Iris pigment epithelial cell (primary cell): ENCODE data around the gene PGM2.

Experiments used
- DNase-seq: peaks from one replicate; pipeline ENCODE4 v3.0.0-alpha.2; 2011; ENCODE audit warnings: low read depth

PGM2 gene

DNA sequence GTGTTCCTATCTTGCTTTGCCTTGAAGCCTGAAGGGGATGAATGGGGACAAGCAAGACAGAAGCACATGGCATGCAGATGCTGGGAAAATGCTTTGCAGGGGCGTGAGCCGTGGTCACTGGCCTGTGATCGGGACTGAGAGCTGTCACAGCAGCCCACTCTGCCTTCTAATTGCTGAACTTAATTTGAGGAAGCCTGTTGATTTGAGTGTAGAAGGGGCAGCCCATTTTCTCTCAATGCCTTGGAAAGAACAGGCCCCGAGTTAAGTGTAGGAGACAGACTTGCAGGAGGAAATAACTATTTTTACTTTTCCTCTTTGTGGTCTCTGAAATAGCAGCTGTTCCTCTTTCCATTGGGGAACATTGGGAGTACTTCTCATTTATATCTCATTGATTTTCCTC, 38.3 kb downstream of the PGM2 start:
- DNase-seq, result no peak

DNA sequence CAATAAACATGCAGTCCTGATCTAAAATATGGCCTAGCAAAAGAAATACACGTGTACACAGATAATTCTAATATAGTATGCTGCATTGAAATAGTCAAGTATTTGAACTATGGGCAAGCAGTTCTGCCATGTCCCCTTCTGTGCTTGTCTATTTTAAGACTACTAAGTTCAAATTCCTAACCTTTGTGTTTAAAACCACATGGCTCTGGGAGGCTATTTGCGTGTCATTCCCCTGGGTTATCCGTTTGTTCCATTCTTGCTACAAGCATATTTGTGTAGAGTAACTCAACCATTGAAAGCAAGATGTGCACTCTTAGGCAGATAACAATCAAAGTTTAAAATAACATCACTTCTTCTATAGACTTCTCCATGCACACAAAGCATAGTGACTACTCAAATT, 39.0 kb downstream of the PGM2 start:
- peak; percentile 49 for DNase-seq

DNA sequence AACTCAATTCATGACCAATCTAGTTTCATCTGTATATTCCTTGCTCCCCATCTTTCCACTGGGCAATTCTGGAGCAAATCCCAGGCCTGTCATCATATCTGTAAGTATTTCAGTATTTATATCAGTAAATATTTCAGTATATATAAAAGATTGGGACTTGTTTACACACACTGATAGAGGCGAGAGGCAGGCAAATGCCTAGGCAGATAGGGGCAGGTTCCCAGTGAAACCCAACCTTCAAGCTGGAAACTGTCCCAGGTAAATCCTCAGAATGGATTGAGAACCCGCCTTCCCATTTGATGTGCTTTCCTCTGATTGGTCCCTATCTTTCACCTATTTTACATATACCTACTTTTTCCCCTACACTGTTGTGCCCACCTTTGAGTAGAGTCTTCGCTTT, 40.6 kb downstream of the PGM2 start:
- DNase-seq, result no peak

DNA sequence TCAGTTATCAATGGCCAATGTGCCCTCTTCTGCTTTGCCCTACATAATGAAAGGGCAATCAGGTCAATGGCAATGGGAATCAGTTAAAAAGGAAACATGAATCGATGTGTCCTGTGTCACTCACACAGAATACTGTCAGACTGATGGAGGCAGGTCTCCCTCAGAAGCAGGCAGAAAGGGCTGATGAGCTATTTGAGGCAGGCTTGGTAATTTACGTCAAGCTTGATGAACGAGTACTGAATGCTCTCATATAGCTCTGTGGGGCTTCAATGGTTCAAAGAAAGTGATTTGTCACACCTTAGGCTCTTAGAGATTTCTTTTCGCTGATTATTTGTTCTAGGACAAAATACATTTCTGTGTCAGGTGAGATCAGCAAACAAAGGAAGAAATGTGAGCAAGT, 41.8 kb downstream of the PGM2 start:
- DNase-seq, result no peak

DNA sequence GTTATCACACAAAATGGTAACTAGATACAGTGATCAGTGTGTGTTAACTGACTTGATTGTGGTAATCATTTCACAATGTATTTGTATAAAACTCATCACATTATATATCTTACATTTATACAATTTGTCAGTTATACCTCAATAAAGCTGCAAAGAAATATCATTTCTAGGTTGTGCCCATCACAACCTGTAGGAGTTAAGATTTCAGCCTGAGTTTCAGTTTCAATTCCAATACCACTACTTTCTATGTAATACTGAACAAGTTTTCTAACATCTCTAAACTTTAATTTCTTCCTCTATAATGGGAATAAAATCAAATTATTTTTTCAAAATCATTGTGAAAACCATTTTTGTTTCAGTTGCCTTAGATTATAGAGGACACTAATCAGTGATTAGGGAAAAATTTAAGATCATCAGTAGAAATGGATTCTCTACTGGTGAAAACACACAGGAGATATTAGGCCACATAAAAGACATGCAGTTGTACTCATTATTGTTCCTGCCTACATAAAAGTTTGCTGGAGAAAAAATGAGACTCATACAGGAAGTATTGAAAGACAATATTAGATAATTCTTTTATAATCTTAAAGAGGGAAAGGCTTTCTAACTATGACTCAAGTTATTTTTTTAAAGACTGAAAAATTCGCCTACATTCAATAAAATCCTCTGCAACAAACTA, 46.0 kb downstream of the PGM2 start:
- DNase-seq, result peak; percentile 36

DNA sequence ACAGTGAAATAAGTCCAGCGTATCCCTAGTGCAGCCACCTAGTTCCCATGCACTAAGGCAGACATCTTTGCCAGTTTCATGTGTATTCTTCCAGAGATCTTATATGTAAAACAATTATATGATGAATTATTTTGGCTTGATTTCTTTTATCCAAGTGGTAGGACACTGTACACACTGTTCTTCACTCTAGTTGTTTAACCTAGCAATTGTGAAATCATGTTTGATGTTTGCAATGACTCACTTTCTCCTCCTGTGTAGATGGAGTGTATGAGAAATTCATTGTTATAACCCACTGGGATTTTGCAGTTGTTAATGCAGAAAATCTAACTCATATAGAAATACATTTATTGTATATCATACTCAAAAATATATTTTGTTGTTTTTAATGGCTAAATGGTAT, 46.9 kb downstream of the PGM2 start:
- peak; percentile 90 for DNase-seq

DNA sequence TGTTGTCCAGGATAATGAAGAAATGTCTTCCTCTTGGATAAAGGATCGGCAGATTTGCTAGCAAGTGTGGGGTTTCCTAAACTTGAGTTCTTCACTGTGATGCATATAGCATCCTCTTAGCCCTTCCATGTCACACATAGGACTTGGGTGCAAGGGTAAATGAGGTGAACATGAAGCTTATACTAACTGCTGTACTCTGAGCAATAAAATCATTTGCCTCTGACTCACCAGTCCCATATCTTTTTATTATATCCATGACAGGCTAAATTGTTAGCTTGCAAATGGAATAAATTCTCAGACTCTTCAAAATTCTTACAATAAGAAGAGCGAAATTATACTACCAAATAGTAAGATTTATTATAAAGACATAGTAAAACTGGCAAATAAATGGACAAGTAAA, 49.7 kb downstream of the PGM2 start:
- DNase-seq, result peak; percentile 36

DNA sequence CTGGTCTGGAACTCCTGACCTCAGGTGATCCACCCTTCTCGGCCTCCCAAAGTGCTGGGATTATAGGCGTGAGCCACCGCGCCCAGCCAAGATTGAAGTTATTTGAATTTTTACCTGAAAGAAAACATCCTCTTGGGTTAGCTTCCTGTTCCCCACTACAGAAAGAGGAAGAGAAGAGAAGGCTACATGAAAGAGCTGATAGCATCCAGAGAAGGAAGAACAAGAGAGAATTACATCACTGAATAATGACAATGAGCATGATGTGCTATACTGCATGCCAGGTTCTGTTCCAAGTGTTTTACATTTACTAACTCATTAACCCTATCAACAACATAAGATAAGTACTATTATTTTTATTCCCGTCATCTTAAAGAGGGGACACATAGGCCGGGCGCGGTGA, 52.9 kb downstream of the PGM2 start:
- DNase-seq, result no peak

DNA sequence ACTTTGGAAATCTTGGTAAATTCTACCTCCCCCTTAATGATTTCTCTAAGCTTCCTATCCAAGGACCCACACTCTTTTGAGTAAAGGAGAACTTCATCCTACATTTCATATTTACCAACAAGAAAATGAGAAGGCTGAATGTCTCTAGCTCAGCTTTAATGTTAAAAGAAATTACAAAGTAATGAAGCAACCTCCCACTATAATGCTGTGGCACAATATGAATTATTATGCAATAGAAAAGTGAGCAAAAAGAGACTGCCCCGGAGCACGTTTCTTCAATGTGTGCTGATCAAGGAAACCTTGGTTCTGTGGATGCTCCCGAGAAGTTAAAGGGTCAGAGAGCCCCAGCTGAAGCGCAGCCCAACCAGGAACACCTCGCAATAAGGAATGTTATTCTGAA, 55.3 kb downstream of the PGM2 start:
- DNase-seq, result no peak

DNA sequence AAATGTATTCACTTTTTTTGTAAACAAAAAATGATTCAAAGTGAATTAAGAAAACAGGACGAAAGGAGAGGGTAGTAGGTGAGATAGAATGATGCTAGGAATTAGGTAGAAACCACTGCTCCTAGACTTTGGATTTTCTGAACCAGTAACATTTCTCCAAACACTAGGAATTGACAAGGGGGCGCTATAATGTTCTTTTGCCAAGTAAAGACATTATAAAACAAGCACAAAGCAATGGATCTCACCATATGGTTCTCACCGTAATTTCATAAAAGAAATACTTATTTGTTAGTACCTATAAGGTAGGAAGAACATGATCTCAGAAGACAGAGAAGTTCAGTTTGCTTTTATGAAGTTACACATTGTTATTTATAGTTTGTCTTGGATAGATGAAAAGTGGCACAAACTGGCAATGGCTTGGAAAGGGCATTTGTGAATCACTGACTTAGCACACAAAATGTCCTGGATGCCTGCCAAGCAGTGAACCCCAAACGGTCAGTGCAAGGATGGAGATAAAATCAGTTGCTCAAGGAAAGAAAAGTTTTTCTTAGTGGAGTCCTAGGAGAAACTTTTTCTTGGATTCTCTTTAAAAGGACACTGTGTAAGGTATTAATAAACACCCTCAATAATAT, 56.3 kb downstream of the PGM2 start:
- no peak for DNase-seq

DNA sequence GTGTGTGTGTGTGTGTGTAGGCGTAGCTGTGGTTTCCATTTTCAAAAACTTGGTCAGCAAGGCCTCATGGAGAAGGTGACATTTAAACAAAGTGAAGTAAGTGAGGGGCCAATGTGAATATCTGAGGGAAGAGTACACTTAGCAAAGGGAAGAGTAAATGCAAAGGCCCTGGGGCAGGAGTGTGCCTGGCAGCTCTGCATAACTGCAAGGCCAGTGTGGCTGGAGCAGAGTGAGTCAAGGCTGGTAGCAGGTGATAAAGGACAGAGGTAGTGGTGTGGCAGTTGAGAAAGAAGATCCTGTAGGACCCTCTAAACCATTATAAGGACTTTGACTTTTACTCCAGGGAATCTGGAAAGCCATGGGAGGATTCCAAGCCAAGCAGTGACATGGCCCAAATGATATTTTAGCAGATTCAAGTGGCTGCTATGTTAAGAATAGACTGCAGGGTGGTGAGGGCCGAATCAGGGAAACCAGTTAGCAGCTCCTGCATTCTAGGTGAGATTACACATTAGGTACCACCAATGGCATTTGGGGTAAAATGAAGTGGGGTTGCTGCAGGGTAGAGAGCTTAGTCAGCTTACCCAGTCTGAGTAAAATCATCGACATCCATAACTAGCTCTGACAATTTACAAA, 58.5 kb downstream of the PGM2 start:
- no peak for DNase-seq

DNA sequence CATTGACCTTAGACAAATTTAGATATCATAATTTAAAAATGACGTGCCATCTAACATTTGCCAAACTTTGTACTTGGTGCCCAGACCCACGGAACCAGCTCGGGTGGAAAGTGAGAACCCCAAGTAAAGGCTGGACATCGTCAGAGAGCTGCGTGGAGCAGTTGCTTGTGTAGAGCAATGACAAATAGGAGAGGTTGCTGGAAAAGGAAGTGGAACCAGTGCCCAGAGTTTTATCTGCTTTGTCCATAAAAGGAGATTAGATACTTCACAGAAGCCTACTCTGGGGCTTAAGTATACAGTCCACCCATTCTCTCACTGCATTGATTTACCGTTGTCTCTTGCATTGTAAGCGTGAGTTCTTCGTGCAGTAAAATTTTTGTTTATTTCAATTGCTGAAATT, 59.0 kb downstream of the PGM2 start:
- no peak for DNase-seq

DNA sequence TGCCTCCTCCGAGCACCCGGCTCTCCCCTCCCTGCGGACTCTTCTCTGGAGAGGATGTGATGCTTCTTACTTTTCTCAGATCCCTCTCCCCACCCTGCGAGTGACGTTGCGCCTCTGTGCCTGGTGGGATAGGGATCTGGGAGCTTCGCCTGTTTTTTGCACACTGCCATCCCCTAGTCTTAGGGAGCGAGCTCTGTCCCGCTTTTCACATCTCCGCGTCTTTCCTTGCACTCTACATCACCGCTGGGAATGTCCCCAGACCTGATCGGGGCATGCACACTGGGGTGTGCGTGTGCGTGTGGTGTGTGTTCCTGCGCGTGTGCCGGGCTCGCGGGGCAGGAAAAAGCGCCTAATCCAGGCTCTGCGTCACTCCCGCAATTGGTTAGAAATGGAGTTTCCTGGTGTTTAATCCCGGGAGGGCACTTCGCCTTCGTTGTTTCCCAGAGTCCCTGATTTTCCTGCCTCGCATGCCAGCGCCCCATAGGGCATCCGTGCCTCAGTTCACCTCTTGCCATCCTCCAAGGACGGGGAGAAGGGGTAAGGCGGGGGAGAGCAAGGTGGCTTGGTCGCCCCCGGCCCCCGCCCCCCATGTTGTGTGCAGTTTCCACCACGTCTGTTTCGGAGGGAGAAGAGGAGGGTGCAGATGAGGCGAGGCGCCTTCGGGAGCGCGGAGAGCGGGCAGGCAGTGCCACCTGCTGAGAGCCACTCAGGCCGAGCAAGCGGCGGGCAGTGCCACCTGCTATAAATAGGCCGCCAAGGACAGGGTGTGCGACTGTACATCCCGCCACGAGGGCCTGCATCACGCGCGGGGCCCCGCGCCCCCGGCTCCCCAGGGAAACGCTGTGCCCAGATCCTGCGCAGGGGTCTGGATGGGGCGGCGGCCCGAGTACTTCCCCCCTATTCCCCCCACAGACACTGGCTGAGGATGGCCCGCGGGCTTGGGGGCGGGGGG, 63.6 kb downstream of the PGM2 start:
- DNase-seq, result no peak

DNA sequence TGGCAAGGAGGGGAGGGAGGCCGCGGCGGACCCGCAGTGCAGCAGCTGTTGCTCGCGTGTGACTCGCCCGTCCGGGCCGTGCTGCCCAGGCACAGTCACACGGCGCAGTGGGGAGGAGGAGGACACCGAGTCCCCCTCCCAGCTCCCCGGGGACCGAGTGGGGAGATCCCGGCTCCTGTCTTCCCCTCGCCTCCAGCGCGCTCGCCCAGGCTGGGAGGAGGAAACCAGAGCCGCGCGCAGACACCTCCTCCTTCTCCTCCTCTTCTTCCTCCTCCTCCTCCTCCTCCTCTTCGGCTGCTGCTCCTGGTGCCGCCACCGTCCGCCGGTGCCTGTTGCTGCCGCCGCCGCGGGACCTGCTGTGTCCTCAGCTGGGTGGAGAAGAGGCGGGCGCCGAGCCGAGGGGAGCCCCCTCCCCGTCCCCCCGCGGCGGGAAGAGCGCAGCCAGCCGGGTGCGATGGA, 64.3 kb downstream of the PGM2 start, which contains the start of gene TBC1D1:
Gene TBC1D1, plus strand, starts transcription at position 284 of the 459 bp plus-strand sequence. CDS start 11,012 bp downstream, outside the sequence.
- no peak for DNase-seq

DNA sequence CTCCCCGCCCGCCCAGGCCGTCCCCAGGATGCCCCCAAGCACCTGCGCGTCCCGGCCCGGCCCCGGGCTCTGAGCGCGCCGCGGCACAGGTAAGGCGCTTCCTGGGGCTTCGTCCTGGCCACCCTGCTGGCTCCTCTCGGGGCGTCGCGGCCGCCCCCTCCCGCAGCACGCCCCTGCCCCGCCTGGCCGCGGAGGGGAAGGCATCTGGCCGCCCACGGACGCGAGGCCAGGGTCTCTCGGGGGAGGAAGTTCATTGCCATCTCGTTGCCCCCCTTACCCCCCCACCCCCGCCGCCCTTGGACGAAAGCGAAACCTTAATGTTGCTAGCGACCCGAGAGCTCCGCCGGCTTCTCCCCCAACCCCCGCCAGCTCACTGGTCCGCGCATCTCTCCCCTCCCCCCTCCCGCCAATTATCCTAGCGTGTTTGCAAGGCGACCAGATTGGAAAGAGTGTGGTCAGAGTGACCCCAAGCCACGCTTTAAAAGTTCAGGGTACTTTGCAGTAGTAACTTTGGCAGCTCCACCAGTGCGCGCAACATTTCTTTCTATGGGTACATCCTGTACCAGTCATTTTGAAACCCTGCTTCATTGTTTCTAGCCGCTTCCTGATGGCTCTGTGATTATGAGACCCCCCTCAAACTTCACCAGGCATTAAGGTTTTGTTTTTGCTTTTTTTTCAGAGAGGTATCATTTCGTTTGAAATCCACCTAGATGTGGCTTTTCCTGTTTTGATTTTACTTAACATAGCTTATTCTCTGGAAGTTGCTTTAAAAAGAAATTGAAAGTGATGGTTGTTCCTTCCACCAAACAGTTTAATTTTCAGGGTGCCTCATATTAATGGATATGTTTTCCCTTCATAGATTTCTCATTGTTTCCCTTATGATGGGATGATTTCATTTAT, 65.0 kb downstream of the PGM2 start:
- no peak for DNase-seq

DNA sequence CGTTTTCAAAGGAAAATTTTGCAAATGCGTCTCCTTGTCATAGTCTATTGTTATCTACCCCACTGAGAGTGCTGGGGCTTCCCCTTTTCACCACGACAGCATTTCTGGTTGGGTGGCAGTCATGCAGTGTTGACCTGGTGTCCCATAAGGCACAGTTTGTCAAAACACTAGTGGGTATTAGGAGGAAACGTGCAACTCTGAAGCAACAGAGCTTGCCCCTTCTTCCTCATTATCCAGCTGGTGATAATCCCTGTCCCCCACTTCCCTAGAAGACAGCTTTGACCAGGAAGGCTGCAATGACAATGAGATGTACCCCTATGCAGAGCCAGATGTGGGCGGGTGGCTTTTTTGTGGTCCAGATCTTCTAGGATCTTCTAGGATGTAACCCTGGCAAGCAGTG, 66.2 kb downstream of the PGM2 start:
- DNase-seq, result no peak

DNA sequence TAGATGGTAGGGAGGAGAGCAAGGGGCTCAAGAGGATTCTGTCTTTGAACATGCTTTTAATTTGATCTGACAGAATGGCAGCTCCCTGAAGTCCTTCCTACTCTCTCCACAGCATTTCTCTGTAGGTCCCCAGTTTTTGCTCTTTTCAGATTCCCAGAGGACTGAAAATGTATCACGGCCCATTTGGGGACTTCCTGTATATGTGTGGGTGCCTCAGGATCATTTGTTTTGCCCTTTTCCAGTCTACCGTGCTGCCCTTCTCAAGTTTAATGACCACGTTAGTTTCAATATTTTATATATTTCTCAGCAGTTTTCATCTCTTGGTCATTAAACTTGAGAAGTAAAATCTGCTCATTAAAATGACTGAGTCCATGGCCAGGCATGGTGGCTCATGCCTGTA, 66.7 kb downstream of the PGM2 start:
- no peak for DNase-seq

DNA sequence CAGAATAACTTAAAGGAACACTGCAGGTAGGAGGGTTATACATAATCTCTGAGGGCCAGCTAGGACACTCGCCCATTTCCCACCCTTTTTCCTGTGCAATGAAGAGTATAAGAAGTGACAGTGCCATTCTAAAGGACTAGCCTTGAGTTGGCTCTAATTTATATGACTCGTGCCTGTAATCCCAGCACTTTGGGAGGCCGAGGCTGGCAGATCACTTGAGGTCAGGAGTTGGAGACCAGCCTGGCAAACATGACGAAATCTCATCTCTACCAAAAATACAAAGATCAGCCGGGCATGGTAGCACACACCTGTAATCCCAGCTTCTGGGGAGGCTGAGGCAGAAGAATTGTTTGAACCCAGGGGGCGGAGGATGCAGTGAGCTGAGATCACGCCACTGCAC, 68.8 kb downstream of the PGM2 start:
- no peak for DNase-seq

DNA sequence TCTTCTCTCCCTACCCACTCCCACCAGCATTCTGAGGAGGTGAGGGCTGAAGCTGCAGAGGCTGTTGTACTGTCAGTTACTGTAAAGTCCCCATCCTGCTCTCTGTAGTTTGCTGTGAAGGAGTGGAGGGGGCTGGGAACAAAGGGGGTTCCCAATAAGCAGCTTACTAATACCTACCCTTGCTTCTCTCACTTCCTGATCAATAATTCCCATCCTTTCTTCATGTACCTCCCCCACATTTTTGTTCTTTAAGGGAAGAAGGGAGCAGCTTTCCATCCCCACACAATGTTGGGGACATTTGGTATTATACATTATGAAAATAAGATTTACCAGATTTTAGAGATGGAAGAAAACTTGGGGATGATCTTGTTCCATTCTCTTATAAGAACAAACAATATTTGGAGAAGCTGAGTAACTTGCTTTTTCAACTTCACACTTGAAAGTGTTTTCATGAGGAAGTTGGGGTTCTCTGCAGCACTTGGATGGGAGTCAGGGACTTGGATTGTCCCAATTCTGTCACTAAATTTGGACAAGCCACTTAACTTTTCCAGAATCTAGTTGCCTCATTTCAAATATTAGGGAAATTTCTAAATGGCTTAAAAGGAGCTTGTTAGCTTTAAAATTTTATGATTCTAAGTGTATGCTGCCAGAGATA, 69.8 kb downstream of the PGM2 start:
- no peak for DNase-seq

DNA sequence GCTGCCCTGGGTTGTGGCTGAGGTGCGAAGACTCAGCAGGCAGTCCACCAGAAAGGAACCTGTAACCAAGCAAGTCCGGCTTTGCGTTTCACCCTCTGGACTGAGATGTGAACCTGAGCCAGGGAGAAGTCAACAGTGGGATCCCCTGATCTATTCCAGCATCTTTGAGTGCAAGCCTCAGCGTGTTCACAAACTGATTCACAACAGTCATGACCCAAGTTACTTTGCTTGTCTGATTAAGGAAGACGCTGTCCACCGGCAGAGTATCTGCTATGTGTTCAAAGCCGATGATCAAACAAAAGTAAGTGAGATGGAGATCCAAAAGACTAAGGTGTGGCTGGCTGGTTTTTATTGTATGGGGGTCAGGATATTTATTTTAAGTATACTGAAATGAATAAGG, 75.7 kb downstream of the PGM2 start:
- no peak for DNase-seq
